ENCODE data around the gene ARID1B. TPM values are rescaled to one million over a fixed set of nuclear protein-coding genes. Genes with fewer than 3 reads are reported as not detected.

Gene ARID1B
- total RNA-seq, 4 donors from 2014 or later, result 157 to 315 (median 206) TPM

DNA sequence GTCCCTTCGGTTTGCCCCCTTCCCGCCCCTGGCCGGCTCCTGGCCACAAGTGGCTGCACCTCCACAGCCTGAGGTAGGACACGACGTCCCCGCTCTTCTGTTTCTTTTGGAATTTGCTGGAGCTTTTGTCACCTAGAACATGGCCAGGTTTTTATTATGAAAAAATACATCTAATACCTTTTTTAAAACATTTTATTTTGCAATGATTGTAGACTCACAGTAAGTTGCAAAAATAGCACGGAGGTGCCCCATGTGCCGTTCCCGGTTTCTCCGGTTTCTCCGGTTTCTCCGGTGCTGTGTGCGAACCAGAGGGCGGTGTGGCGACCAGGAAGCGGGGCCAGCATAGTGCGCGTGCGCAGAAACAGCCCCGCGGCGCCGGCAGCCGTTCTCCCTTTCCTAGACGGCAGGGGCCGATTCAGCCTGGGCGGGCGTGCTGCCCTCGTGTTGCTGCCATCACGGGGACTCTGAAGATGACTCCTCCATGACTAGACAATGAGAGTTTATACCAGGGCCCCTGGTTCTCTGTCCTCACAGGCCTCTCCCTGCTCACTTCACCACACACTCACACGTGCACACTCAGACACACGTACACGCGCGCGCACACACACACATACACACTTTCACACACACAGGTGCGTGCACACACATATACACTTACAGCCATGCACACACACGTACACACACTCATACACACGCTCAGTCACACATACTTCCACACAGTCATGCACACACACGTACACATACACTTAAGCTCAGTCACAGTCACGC lies 444.1 kb downstream of the ARID1B start:
- H3K9me3 ChIP-seq, result no peaks in the 10 kb centered on the region
- 25 to 30% methylated on average over 41 of the region's 41 CpGs for WGBS, 2 donors
- H3K4me1 ChIP-seq, result peaks cover 0 to 10% of the 10 kb centered on the region in 2 donors
- intact Hi-C loops (cut with DNase I), result loop anchor here (5.0 kb wide), 1 partner anchor 51 kb away; no protein-coding TSS in a partner anchor
- peak overlapping the region in 1 of 3 donors; percentile 39 for H3K27ac ChIP-seq
- H3K36me3 ChIP-seq, result no peaks in the 10 kb centered on the region
- no peaks in the 10 kb centered on the region for H3K27me3 ChIP-seq
- DNase-seq, result peak; percentile 83 to 89
- peak overlapping the region; percentile 5 to 49 (median 21) for H3K4me3 ChIP-seq (replicated peaks in 1 of 3)
- TF ChIP-seq, protein P1, sequence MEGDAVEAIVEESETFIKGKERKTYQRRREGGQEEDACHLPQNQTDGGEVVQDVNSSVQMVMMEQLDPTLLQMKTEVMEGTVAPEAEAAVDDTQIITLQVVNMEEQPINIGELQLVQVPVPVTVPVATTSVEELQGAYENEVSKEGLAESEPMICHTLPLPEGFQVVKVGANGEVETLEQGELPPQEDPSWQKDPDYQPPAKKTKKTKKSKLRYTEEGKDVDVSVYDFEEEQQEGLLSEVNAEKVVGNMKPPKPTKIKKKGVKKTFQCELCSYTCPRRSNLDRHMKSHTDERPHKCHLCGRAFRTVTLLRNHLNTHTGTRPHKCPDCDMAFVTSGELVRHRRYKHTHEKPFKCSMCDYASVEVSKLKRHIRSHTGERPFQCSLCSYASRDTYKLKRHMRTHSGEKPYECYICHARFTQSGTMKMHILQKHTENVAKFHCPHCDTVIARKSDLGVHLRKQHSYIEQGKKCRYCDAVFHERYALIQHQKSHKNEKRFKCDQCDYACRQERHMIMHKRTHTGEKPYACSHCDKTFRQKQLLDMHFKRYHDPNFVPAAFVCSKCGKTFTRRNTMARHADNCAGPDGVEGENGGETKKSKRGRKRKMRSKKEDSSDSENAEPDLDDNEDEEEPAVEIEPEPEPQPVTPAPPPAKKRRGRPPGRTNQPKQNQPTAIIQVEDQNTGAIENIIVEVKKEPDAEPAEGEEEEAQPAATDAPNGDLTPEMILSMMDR (IDR thresholded peaks at IDR 0.05), result peak in 4 of 6 experiments; percentile 8 to 24 (median 16)
- no peak for TF ChIP-seq POLR2A (IDR thresholded peaks at IDR 0.05)

DNA sequence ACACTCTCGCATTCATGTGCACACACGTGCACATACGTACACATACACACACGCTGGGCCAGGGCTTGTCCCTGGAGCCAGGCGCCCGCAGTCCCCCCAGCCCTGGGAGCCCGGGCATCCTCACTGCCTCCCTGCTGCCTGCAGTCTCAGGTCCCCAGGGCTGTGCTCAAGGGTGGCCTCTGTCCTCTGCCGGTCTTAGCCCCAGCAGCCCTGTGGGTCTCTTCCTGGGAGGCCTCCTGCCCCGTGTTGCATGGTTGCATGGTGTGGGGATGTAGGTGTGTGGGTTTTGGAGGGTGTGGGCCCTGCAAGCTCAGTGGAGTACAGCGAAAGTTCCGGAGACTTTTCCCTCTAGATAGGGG lies 444.6 kb downstream of the ARID1B start:
- intact Hi-C loops (cut with DNase I), result loop anchor here (5.0 kb wide), 1 partner anchor 51 kb away; no protein-coding TSS in a partner anchor
- Histone ChIP-seq H3K9me3 (no peaks in the 10 kb centered on the region), H3K4me3 (replicated peaks in 1 of 3) (peak overlapping the region in 1 of 3 donors; percentile 5), H3K4me1 (peaks cover 0 to 12% of the 10 kb centered on the region in 2 donors), H3K36me3 (no peaks in the 10 kb centered on the region), H3K27me3 (no peaks in the 10 kb centered on the region), H3K27ac (no peak overlapping the region)
- no peak for DNase-seq
- TF ChIP-seq POLR2A (IDR thresholded peaks at IDR 0.05), result no peak
- TF ChIP-seq, protein P1 (IDR thresholded peaks at IDR 0.05), result no peak
- 85 to 87% methylated on average over 8 to 10 of the region's 11 CpGs for WGBS, 2 donors

DNA sequence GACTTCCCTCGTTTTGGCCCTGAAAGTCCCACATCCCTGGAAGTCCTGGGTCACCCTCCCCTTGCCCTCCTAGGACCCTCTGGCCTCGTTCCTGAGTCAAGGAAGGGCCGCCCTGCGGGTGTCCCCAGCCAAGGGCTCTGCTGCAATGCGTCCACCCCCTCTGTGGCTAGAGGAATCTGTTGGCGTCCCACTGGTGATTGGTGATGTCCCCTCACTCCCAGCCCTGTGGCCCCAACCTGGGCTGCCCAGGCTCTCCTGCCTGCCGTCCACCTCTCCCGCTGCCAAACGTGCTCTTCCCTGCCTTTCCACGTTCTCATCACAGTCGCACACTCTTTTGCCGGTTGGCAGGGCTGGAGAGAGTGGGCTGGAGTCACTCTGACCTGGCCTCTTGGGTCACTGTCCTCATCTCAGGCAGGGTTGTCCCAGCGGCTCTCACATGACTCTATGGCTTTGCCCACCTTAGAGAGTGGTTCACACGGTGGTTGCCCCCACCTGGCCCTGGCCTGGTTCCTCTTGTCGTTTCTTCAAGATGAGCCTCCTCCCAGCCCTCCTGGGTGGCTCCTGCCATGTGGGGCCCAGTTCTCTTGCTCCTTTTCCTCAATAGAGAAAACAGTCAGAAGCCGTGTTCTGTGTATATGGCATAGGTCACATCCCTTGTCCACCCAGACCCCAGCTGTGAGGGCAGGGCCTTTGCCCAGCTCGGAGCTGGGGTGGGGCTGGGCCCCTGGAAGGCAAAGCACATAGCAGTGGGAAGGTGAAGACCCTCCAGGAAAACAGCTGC lies 445.2 kb downstream of the ARID1B start:
- peaks cover 0 to 14% of the 10 kb centered on the region in 2 donors for H3K4me1 ChIP-seq
- H3K9me3 ChIP-seq, result no peaks in the 10 kb centered on the region
- TF ChIP-seq, protein P1 (IDR thresholded peaks at IDR 0.05), result no peak
- no peak for TF ChIP-seq POLR2A (IDR thresholded peaks at IDR 0.05)
- 91 to 93% methylated on average over 17 of the region's 17 CpGs for WGBS, 2 donors
- intact Hi-C loops (cut with DNase I), result loop anchor here (5.0 kb wide), 1 partner anchor 50 kb away; no protein-coding TSS in a partner anchor
- no peaks in the 10 kb centered on the region for H3K27me3 ChIP-seq
- H3K36me3 ChIP-seq, result no peaks in the 10 kb centered on the region
- no peak overlapping the region for H3K27ac ChIP-seq
- H3K4me3 ChIP-seq (replicated peaks in 1 of 3), result no peak overlapping the region
- DNase-seq, result no peak

DNA sequence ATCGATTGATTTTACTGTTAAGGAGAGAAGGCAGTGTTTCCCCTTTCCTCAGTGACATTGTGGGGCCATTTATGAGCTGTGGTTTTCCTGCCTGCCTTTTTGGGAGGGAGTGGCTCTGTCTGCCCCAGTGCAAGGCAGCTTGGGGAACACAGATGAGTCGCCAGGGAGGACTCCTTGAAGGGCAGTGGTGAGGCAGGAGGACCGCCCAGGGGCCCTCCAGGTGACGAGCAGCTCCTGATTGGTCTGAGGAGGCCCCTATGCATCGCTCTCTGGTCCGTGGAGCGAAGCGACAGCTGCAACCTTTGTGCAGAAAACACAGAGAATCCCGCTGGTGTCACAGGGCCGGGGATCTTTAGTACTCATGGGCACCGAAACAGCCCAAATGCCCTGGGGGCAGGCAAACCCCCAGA lies 445.8 kb downstream of the ARID1B start:
- Histone ChIP-seq H3K27ac (no peak overlapping the region), H3K27me3 (no peaks in the 10 kb centered on the region), H3K36me3 (no peaks in the 10 kb centered on the region), H3K9me3 (no peaks in the 10 kb centered on the region), H3K4me3 (replicated peaks in 1 of 3) (no peak overlapping the region), H3K4me1 (peaks cover 0 to 14% of the 10 kb centered on the region in 2 donors)
- no peak for DNase-seq
- 56 to 62% methylated on average over 9 to 11 of the region's 11 CpGs for WGBS, 2 donors
- intact Hi-C loops (cut with DNase I), result loop anchor here (5.0 kb wide), 1 partner anchor 49 kb away; no protein-coding TSS in a partner anchor
- TF ChIP-seq, protein P1 (IDR thresholded peaks at IDR 0.05), result no peak
- no peak for TF ChIP-seq POLR2A (IDR thresholded peaks at IDR 0.05)
